Muscle layer of duodenum (tissue), 2 donors: ENCODE data around the gene TBCEL.
"Not testable (repeated sequence)": the region's sequence is repeated elsewhere in the genome, so short reads cannot be mapped to it uniquely, and the experiment has no call there.

ENCODE experiments used
- H3K27ac ChIP-seq: one replicate; pipeline ENCODE4 v1.7.0; 2013; ENCODE audit warnings: mild to moderate bottlenecking, low read length
- H3K27me3 ChIP-seq: one replicate; pipeline ENCODE4 v1.7.0; 2013; ENCODE audit warnings: low read depth, mild to moderate bottlenecking, control low read depth, low read length
- H3K36me3 ChIP-seq, 2 donors: one replicate each; pipeline ENCODE4 v1.7.0; 2013; ENCODE audit warnings: low read length in 2 of 2, control low read depth in 1 of 2, mild to moderate bottlenecking in 1 of 2; ENCODE audit not compliant: insufficient read depth in 2 of 2, control insufficient read depth in 1 of 2
- H3K4me1 ChIP-seq, 2 donors: one replicate each; pipeline ENCODE4 v1.7.0; 2013; ENCODE audit warnings: low read length in 2 of 2, mild to moderate bottlenecking in 2 of 2, control low read depth in 1 of 2, moderate library complexity in 1 of 2; ENCODE audit not compliant: insufficient read depth in 2 of 2, control insufficient read depth in 1 of 2
- H3K4me3 ChIP-seq, 2 donors: one replicate each; pipeline ENCODE4 v1.7.0; 2013; ENCODE audit warnings: low read length in 2 of 2, low read depth in 1 of 2, mild to moderate bottlenecking in 1 of 2
- H3K9me3 ChIP-seq, 2 donors: one replicate each; pipeline ENCODE4 v1.7.0; 2013; ENCODE audit warnings: low read length in 2 of 2, control low read depth in 1 of 2, mild to moderate bottlenecking in 1 of 2; ENCODE audit not compliant: control insufficient read depth in 1 of 2
- donor health status: healthy.

Gene TBCEL

DNA sequence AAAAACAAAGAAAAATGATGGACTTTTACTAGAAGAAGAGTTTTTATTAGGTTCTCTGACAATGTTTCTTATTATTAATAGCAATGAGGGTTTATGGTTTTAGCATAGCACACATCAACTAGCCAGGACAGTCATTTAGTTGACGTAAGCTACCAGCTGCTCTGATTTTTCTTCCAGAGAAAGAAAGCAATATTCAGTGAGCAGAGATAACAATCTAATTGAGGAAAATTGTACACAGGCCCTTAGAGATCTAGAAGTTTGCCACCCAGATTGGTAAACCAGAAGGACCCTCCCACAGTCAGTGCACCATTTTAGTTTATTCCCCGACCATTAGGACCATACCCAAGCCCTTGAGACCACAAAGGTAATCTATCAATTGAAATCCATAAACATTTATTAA lies 28.7 kb upstream of the TBCEL start:
- H3K4me1 ChIP-seq = no peaks in the 10 kb centered on the region
- H3K27me3 ChIP-seq = no peaks in the 10 kb centered on the region
- no peaks in the 10 kb centered on the region for H3K9me3 ChIP-seq
- no peak overlapping the region for H3K4me3 ChIP-seq
- H3K27ac ChIP-seq = no peak overlapping the region
- H3K36me3 ChIP-seq = no peaks in the 10 kb centered on the region

DNA sequence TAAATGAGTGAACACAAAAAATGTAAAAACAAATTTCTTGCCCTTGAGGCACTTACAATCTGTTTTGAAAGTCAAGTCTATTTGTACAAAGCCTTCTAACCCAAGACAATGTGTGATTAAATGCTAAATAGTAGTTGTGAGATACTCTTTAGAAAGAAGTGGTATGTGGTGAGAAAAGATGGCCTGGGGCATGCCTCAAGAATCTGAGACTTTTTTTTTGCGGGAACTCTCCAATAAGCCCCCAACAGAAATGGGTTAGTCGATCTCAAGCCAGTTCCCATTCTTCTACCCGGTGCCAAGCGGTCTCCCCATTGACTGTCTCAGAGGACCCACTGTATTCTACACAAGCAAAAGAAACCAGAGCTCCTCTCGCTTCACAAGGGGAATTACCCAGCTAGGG lies 26.9 kb upstream of the TBCEL start:
- no peaks in the 10 kb centered on the region for H3K27me3 ChIP-seq
- no peak overlapping the region for H3K27ac ChIP-seq
- no peaks in the 10 kb centered on the region for H3K4me1 ChIP-seq
- no peak overlapping the region for H3K4me3 ChIP-seq
- no peaks in the 10 kb centered on the region for H3K9me3 ChIP-seq
- no peaks in the 10 kb centered on the region for H3K36me3 ChIP-seq

DNA sequence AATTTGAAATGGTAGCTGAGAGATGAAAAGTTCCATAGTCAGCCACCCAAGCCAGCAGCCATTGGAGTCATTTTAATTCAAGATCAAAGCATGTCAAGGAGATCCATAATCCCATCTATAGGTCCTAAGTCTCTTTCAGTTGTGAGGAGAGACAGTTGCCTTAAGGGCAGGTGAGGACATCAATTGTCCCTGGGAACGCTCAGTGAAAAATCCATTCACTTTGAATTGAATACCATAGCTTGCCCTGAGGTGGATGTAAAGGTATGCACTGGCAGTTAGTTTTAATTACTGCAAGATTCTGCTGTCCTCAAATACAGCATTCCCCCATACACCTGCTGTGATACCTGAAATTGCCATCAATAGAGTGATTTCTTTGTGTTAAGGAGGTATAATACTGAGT lies 25.3 kb upstream of the TBCEL start:
- no peak overlapping the region for H3K27ac ChIP-seq
- no peaks in the 10 kb centered on the region for H3K9me3 ChIP-seq
- no peaks in the 10 kb centered on the region for H3K4me1 ChIP-seq
- no peaks in the 10 kb centered on the region for H3K36me3 ChIP-seq
- H3K4me3 ChIP-seq = no peak overlapping the region
- no peaks in the 10 kb centered on the region for H3K27me3 ChIP-seq

DNA sequence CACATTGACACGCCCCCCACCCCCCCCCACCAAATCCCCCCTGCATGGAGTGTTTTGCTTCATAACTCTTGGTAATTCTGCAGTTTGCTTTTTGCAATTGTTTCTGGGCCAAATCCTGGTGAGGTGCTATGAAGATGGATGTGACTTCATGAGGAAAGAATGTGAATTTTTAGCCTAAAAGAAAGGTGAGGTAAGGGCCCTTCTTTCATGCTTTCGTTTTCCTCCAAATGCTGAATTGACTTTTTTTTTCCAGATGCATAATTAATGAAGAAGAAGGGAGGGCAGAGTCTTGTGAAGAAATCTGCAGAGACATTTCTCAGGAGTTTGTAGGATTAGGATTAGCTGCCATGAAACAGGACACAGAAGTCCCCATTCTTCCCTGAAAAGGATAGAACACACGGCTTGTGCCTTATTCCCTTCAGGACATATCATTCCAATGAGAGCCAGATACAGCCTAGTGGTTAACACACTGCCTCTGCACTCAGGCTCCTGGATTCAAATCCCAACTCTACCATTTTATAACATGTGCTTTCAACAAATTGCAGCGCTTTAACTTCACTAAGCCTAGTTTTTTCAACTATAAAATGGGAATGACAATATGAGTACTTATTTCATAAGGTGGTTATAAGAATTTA lies 19.6 kb upstream of the TBCEL start:
- H3K4me3 ChIP-seq = no peak overlapping the region
- H3K27ac ChIP-seq = no peak overlapping the region
- no peaks in the 10 kb centered on the region for H3K4me1 ChIP-seq
- no peaks in the 10 kb centered on the region for H3K36me3 ChIP-seq
- H3K9me3 ChIP-seq = no peaks in the 10 kb centered on the region
- H3K27me3 ChIP-seq = no peaks in the 10 kb centered on the region

DNA sequence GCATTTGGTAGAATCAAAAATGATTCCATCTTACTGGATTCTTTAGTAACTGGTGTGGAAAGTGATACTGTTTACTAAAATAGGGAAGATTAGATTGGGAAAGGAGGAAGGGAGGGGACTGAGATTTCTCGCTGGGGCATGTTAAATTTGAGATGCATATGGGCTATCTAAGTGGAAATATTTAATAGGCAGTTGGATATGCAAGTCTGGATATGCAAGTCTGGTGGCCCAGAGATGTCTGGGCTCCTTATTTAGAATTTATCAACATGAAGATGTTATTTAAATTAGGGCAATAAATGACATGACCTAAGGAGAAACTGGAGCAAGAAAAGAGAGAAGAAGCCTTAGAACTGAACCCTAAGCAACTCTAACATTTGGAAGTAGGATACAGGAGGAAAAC lies 17.0 kb upstream of the TBCEL start:
- no peaks in the 10 kb centered on the region for H3K36me3 ChIP-seq
- no peaks in the 10 kb centered on the region for H3K4me1 ChIP-seq
- no peaks in the 10 kb centered on the region for H3K9me3 ChIP-seq
- H3K27me3 ChIP-seq = no peaks in the 10 kb centered on the region
- no peak overlapping the region for H3K27ac ChIP-seq
- no peak overlapping the region for H3K4me3 ChIP-seq

DNA sequence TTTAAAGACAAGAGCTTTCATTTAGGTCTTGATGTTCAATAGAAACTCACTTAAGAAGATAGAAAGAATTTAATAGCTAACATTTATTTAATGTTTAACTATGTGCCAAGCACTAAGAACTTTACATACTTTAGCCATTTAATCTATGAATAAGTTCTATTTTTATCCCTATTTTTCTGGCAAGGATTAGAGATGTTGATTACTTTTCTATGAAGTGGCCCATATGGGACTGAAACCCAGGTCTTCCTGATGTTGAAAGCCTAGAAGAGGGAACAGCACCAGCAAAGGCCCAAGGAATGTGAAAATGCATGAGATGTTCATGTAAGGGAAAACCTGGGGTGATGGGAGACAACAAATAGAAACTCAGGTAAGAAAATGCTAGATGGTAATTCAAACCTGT lies 15.4 kb upstream of the TBCEL start:
- Histone ChIP-seq H3K27me3 (no peaks in the 10 kb centered on the region), H3K27ac (no peak overlapping the region), H3K36me3 (no peaks in the 10 kb centered on the region), H3K9me3 (no peaks in the 10 kb centered on the region), H3K4me3 (no peak overlapping the region), H3K4me1 (no peaks in the 10 kb centered on the region)

DNA sequence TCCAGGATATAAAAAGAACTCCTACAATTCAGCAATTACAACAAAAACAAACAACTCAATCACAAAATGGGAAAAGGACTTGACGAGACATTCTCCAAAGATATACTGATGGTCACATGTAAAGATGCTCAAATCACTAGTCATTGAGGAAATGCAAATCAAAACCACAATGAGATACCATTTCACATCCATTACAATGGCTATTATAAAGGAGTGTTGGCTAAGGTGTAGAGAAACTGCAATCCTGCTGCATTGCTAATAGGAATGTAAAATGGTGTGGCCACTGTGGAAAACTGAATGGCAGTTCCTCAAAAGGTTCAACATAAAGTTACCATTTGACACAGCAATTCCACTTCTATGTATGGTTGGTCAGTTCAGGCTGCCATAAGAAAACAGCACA lies 11.8 kb upstream of the TBCEL start:
- no peak overlapping the region for H3K27ac ChIP-seq
- H3K27me3 ChIP-seq = no peaks in the 10 kb centered on the region
- no peaks in the 10 kb centered on the region for H3K4me1 ChIP-seq
- H3K9me3 ChIP-seq = no peaks in the 10 kb centered on the region
- H3K36me3 ChIP-seq = no peaks in the 10 kb centered on the region
- no peak overlapping the region for H3K4me3 ChIP-seq

DNA sequence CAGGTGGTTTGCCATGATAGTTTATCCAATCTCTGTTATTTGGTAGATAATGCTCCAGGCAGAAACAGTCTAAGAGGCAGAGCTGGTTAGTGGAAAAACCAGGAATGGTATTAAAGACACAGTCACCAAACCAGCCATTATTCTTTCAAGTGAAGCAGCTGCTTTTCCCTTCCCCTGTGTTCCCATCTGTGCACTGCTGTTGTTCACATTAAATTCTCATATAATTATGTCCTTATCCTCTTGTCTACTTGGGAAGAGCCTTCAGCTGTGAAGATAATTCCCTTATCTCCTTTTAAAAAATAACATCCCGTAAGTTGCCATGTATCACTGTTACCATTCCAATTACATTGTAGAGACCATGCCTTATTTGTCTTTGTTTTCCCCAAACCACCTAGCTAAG lies 5.2 kb upstream of the TBCEL start:
- Histone ChIP-seq H3K4me1 (no peaks in the 10 kb centered on the region), H3K36me3 (no peaks in the 10 kb centered on the region), H3K4me3 (no peak overlapping the region), H3K27ac (no peak overlapping the region), H3K27me3 (no peaks in the 10 kb centered on the region), H3K9me3 (no peaks in the 10 kb centered on the region)

DNA sequence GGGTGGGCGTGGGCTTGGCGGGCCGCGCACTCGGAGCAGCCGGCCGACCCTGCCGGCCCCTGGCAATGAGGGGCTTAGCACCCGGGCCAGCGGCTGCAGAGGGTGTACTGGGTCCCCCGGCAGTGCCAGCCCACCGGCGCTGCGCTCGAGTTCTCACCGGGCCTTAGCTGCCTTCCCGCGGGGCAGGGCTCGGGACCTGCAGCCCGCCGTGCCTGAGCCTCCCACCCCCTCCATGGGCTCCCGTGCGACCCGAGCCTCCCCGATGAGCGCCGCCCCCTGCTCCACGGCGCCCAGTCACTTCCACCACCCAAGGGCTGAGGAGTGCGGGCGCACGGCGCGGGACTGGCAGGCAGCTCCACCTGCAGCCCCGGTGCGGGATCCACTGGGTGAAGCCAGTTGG lies 2.2 kb upstream of the TBCEL start:
- H3K4me3 ChIP-seq, H3K27ac ChIP-seq, H3K9me3 ChIP-seq, H3K27me3 ChIP-seq, H3K36me3 ChIP-seq: not testable (repeated sequence)
- peaks cover 11 to 17% of the 10 kb centered on the region in 2 donors for H3K4me1 ChIP-seq

DNA sequence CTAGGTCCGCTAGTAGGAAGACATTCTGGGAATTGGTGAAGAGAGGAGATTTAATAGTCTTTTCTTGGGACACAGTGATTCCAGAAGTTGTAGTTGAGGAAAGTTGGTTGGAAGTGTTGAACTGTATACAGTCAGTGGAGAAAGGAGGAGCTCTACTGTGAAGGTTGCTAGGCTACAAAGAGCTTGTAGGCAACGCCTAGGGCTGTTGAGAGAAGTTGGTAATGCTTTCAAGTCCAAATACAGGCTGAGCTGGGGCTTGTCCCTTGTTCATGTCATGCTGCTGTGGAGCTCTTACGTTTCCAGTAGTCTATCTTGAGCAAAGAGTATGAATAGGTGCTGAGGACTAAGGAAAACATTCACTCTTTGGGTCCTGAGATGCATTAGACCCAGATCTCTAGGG lies 1.1 kb downstream of the TBCEL start:
- no peaks in the 10 kb centered on the region for H3K27me3 ChIP-seq
- peaks cover 11 to 17% of the 10 kb centered on the region in 2 donors for H3K4me1 ChIP-seq
- H3K4me3 ChIP-seq = peak overlapping the region; percentile 73 to 84
- H3K27ac ChIP-seq = peak overlapping the region; percentile 17
- H3K9me3 ChIP-seq = no peaks in the 10 kb centered on the region
- no peaks in the 10 kb centered on the region for H3K36me3 ChIP-seq

DNA sequence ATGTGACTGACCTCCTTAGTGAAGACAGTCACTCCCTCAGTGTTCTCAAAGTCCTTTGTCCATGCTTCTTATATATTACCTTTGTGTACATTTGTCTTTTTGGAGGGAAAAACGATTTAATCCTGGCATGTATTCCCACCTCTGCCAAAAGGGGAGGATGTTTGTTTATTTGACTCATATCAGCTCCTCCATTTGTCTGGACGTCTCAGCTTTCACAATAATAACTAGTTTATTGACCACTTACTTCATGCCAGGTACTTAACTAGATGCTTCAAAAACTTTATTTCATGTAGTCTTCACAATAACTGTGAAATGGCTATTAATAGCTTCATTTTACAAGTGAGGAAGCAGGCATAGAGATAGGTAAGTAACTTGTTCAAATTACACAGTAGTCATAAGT lies 5.3 kb downstream of the TBCEL start:
- H3K4me1 ChIP-seq = peaks cover 11 to 17% of the 10 kb centered on the region in 2 donors
- no peaks in the 10 kb centered on the region for H3K27me3 ChIP-seq
- H3K9me3 ChIP-seq = no peaks in the 10 kb centered on the region
- no peak overlapping the region for H3K27ac ChIP-seq
- no peak overlapping the region for H3K4me3 ChIP-seq
- H3K36me3 ChIP-seq = no peaks in the 10 kb centered on the region

DNA sequence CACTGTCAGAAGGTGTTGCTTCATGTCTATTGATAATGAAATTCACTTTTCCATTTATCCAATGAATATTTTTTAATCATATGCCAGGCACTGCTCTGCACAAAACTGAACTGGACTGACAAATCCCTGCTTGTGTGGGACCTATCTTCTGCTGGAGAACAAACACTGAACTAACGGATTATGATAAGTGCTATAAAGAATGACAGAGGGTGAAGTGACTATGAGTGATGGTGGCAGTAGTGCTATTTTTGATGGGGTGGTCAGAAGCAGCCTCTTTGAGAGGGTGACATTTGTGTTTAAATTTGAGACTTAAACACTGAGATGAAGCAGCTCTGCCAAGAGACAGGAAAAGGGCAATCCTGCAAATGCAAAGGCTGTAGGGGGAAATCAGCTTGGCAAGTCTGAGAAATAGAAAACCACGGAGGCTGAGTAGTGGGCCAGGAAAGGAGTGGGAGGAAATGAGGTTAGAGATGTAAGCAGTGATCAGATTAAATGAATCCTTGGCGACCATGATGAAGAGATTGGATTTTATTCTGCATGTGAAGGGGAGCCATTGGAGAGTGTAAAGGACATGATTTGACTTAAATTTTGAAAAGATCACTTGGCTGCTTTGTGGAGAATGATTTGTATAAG lies 6.0 kb downstream of the TBCEL start:
- H3K9me3 ChIP-seq = no peaks in the 10 kb centered on the region
- H3K27ac ChIP-seq = no peak overlapping the region

More for the DNA sequence above, 6.0 kb downstream of the TBCEL start:
- peaks cover 7 to 12% of the 10 kb centered on the region in 2 donors for H3K4me1 ChIP-seq
- H3K36me3 ChIP-seq = no peaks in the 10 kb centered on the region
- H3K4me3 ChIP-seq = no peak overlapping the region
- H3K27me3 ChIP-seq = no peaks in the 10 kb centered on the region
